HTR-8/SVneo (cell line): ENCODE measurements around the gene NIPA2.
A peak's percentile ranks its signal among the peaks of the same experiment; 100 is the strongest.
"Not testable (repeated sequence)": the region's sequence is repeated elsewhere in the genome, so short reads cannot be mapped to it uniquely, and the experiment has no call there.

Experiments used
- DNase-seq: peaks from one replicate; pipeline ENCODE4 v3.0.0; 2011; ENCODE audit warnings: low spot score, mixed read lengths; ENCODE audit not compliant: insufficient read length
- FAIRE-seq: peaks from 2 replicates; lab custom pipeline; 2011; peaks lifted over from hg19 to GRCh38; lab: Jason Lieb, UNC

NIPA2 gene

GRCh38 chr15:22838292-22839042 lies at the start of gene NIPA2:
Gene NIPA2, plus strand, starts transcription at chr15:22838666. Its CDS starts 13,066 bp downstream, at chr15:22851732.
- DNase-seq = peak; percentile 87
- FAIRE-seq = no peak

GRCh38 chr15:22794063-22794462 lies 44.4 kb upstream of the NIPA2 start:
- no peak for FAIRE-seq
- DNase-seq = no peak

- FAIRE-seq (no peak), DNase-seq (no peak)
Measured at GRCh38 chr15:22794621-22795167, 43.8 kb upstream of the NIPA2 start.

GRCh38 chr15:22795206-22796063 lies 43.0 kb upstream of the NIPA2 start:
- no peak for FAIRE-seq
- no peak for DNase-seq

GRCh38 chr15:22796079-22796478 lies 42.4 kb upstream of the NIPA2 start:
- FAIRE-seq = no peak
- no peak for DNase-seq

GRCh38 chr15:22799902-22800301 lies 38.6 kb upstream of the NIPA2 start:
- DNase-seq = no peak

GRCh38 chr15:22803006-22803405 lies 35.5 kb upstream of the NIPA2 start:
- not testable (repeated sequence) for DNase-seq, FAIRE-seq

More at GRCh38 chr15:22799902-22800301, 38.6 kb upstream of the NIPA2 start:
- FAIRE-seq = no peak

GRCh38 chr15:22806156-22806555 lies 32.3 kb upstream of the NIPA2 start:
- DNase-seq (no peak), FAIRE-seq (no peak)

- FAIRE-seq (no peak), DNase-seq (no peak)
Measured at GRCh38 chr15:22806664-22807063, 31.8 kb upstream of the NIPA2 start.

- not testable (repeated sequence) for DNase-seq, FAIRE-seq
Measured at GRCh38 chr15:22807831-22808230, 30.6 kb upstream of the NIPA2 start.

- DNase-seq (no peak), FAIRE-seq (no peak)
Measured at GRCh38 chr15:22808240-22808639, 30.2 kb upstream of the NIPA2 start.

- no peak for DNase-seq
- FAIRE-seq = no peak
Measured at GRCh38 chr15:22808761-22809280, 29.6 kb upstream of the NIPA2 start.

- FAIRE-seq = no peak
- no peak for DNase-seq
Measured at GRCh38 chr15:22810033-22810852, 28.2 kb upstream of the NIPA2 start.

GRCh38 chr15:22810853-22811338 lies 27.6 kb upstream of the NIPA2 start:
- no peak for DNase-seq
- no peak for FAIRE-seq

- DNase-seq (peak; percentile 10), FAIRE-seq (no peak)
Measured at GRCh38 chr15:22811640-22812039, 26.8 kb upstream of the NIPA2 start.

GRCh38 chr15:22813844-22814243 lies 24.6 kb upstream of the NIPA2 start:
- DNase-seq = no peak
- FAIRE-seq = no peak

- FAIRE-seq = no peak
- no peak for DNase-seq
Measured at GRCh38 chr15:22815766-22816165, 22.7 kb upstream of the NIPA2 start.

GRCh38 chr15:22819651-22820050 lies 18.8 kb upstream of the NIPA2 start:
- FAIRE-seq = no peak
- DNase-seq = no peak

GRCh38 chr15:22823495-22824128 lies 14.9 kb upstream of the NIPA2 start:
- no peak for DNase-seq
- FAIRE-seq = no peak
